WTC11 (cell line): ENCODE measurements around the gene MTARC1. TPM values are rescaled to one million over a fixed set of nuclear protein-coding genes. Genes with fewer than 3 reads are reported as not detected.

Experiments used
- ATAC-seq: fragments of 200-7000 bp; cut with Tn5 transposase; 2 replicates; pipeline ENCODE4 v1.10.0; 2021; ENCODE audit warnings: mild to moderate bottlenecking, moderate library complexity
- CTCF ChIA-PET: fragments of 300-600 bp; sonication (Branson Sonifier 250); formaldehyde crosslinking; loops from one replicate; lab custom pipeline; 2021; ENCODE audit warnings: antibody characterized with exemption; lab: Charles Lee
- POLR2A ChIA-PET: fragments of 350-600 bp; sonication (Branson Sonifier 250); formaldehyde crosslinking; loops from one replicate; lab custom pipeline; 2021; ENCODE audit warnings: antibody characterized with exemption; lab: Charles Lee
- DNase-seq: peaks from one replicate; pipeline ENCODE4 v3.0.0; 2021; ENCODE audit warnings: low spot score
- H3K27ac Mint-ChIP-seq: 2 replicates; pipeline ENCODE4 v1.8.0; 2021; ENCODE audit warnings: mixed read lengths
- H3K27me3 Mint-ChIP-seq: 2 replicates; pipeline ENCODE4 v1.8.0; 2021; ENCODE audit warnings: low read depth, mild to moderate bottlenecking, moderate library complexity, mixed read lengths
- H3K36me3 Mint-ChIP-seq: 2 replicates; pipeline ENCODE4 v1.8.0; 2021; ENCODE audit warnings: mixed read lengths
- H3K4me1 Mint-ChIP-seq: 2 replicates; pipeline ENCODE4 v1.8.0; 2022; ENCODE audit warnings: mixed read lengths
- H3K4me3 Mint-ChIP-seq: 2 replicates; pipeline ENCODE4 v1.8.0; 2021; ENCODE audit warnings: mild to moderate bottlenecking, moderate library complexity, mixed read lengths
- H3K9me3 Mint-ChIP-seq: 2 replicates; pipeline ENCODE4 v1.8.0; 2021; ENCODE audit warnings: mixed read lengths
- CREB1 ChIP-seq: sonication (generic); formaldehyde crosslinking; IDR thresholded peaks from 2 replicates; pipeline ENCODE4 v1.8.0; 2023; ENCODE audit warnings: mild to moderate bottlenecking, missing genetic modification reagents
- EMX1 ChIP-seq: fragments of 250-450 bp; sonication (Bioruptor Pico); IDR thresholded peaks from 2 replicates; pipeline ENCODE4 v1.8.0; 2021; ENCODE audit warnings: mild to moderate bottlenecking
- FOXJ3 ChIP-seq: sonication (generic); formaldehyde crosslinking; IDR thresholded peaks from 2 replicates; pipeline ENCODE4 v1.9.0; 2021; ENCODE audit warnings: missing genetic modification reagents, mild to moderate bottlenecking, borderline replicate concordance
- GABPB1 ChIP-seq: sonication (generic); formaldehyde crosslinking; IDR thresholded peaks from 2 replicates; pipeline ENCODE4 v1.8.1; 2023; ENCODE audit warnings: mild to moderate bottlenecking, missing genetic modification reagents
- GTF2I ChIP-seq: fragments of 250-450 bp; sonication (Bioruptor Pico); conservative IDR thresholded peaks from 2 replicates; pipeline ENCODE4 v1.4.0; 2021; ENCODE audit warnings: mild to moderate bottlenecking
- NFATC4 ChIP-seq: fragments of 250-450 bp; sonication (Bioruptor Pico); IDR thresholded peaks from 2 replicates; pipeline ENCODE4 v1.9.0; 2021; ENCODE audit warnings: mild to moderate bottlenecking
- NFE2L1 ChIP-seq: sonication (generic); formaldehyde crosslinking; IDR thresholded peaks from 2 replicates; pipeline ENCODE4 v1.8.1; 2023; ENCODE audit warnings: missing genetic modification reagents
- NR2C2 ChIP-seq: sonication (generic); formaldehyde crosslinking; IDR thresholded peaks from 2 replicates; pipeline ENCODE4 v1.8.0; 2022; ENCODE audit warnings: mild to moderate bottlenecking, missing genetic modification reagents
- SMAD4 ChIP-seq: sonication (generic); formaldehyde crosslinking; IDR thresholded peaks from 2 replicates; pipeline ENCODE4 v1.8.0; 2022; ENCODE audit warnings: mild to moderate bottlenecking, missing genetic modification reagents
- ZNF138 ChIP-seq: sonication (generic); formaldehyde crosslinking; conservative IDR thresholded peaks from 2 replicates; pipeline ENCODE4 v1.8.1; 2022; ENCODE audit warnings: mild to moderate bottlenecking, moderate library complexity, missing genetic modification reagents
- ZNF232 ChIP-seq: sonication (generic); formaldehyde crosslinking; IDR thresholded peaks from 2 replicates; pipeline ENCODE4 v1.8.0; 2022; ENCODE audit warnings: mild to moderate bottlenecking, missing genetic modification reagents
- ZNF317 ChIP-seq: sonication (generic); formaldehyde crosslinking; IDR thresholded peaks from 2 replicates; pipeline ENCODE4 v1.8.1; 2023; ENCODE audit warnings: low read depth, mild to moderate bottlenecking, moderate library complexity, missing genetic modification reagents, borderline replicate concordance
- total RNA-seq: library from RNA; stranded (reverse); gene quantifications from 3 replicates; pipeline ENCODE4 v1.2.3, GENCODE V29; 2021
- TF ChIP-seq, protein P1 (sequence below): sonication (generic); formaldehyde crosslinking; IDR thresholded peaks from 2 replicates; pipeline ENCODE4 v1.8.1; 2022; ENCODE audit warnings: mild to moderate bottlenecking, moderate library complexity, missing genetic modification reagents
- TF ChIP-seq, protein P2 (sequence below): sonication (generic); formaldehyde crosslinking; IDR thresholded peaks from 2 replicates; pipeline ENCODE4 v1.8.0; 2022; ENCODE audit warnings: mild to moderate bottlenecking, missing genetic modification reagents
- TF ChIP-seq, protein P3 (sequence below): sonication (generic); formaldehyde crosslinking; conservative IDR thresholded peaks from 2 replicates; pipeline ENCODE4 v1.8.1; 2022; ENCODE audit warnings: mild to moderate bottlenecking, missing genetic modification reagents
- TF ChIP-seq, protein P4 (sequence below): sonication (generic); formaldehyde crosslinking; IDR thresholded peaks from 2 replicates; pipeline ENCODE4 v1.8.1; 2023; ENCODE audit warnings: mild to moderate bottlenecking, missing genetic modification reagents, borderline replicate concordance
- TF ChIP-seq, protein P5 (sequence below): sonication (generic); formaldehyde crosslinking; IDR thresholded peaks from 2 replicates; pipeline ENCODE4 v1.8.1; 2022; ENCODE audit warnings: mild to moderate bottlenecking, missing genetic modification reagents, moderate library complexity, borderline replicate concordance
- TF ChIP-seq, protein P6 (sequence below): fragments of 200-600 bp; IDR thresholded peaks from 2 replicates; pipeline ENCODE4 v1.8.0; 2022; ENCODE audit warnings: antibody characterized with exemption
- TF ChIP-seq, protein P7 (sequence below): sonication (generic); formaldehyde crosslinking; IDR thresholded peaks from 2 replicates; pipeline ENCODE4 v1.8.0; 2022; ENCODE audit warnings: mild to moderate bottlenecking, missing genetic modification reagents
- TF ChIP-seq, protein P8 (sequence below): sonication (generic); formaldehyde crosslinking; IDR thresholded peaks from 2 replicates; pipeline ENCODE4 v1.8.1; 2023; ENCODE audit warnings: mild to moderate bottlenecking, missing genetic modification reagents, moderate library complexity

The MTARC1 gene
- total RNA-seq, 1 experiment from 2014 or later: 25.8 TPM

DNA sequence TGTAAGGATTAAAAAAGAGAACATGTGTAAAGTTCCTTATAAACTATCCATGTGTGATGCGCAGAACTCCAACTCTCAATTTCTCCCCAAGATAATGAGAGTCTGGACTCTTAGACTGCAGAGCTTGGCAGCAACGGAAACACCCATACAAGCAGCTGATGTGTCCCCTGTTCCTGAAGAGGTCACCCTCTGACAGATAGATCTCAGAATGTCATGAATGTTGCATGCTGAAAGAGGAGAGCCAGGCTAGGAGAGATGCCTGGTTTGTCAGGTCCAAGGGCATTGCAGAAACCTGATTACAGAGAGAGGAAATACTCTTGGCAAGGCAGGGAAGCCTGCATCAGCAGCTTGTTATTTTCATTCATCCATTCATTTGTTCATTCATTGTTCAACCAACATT lies 24.2 kb downstream of the MTARC1 start:
- Mint-ChIP-seq H3K36me3 (peaks cover 34% of the 10 kb centered on the region), H3K4me1 (peaks cover 20% of the 10 kb centered on the region), H3K9me3 (no peaks in the 10 kb centered on the region), H3K4me3 (no peak overlapping the region), H3K27ac (no peak overlapping the region), H3K27me3 (no peaks in the 10 kb centered on the region; the same call in 1 of the 2 replicates)
- ATAC-seq (no peak), DNase-seq (no peak)
- POLR2A ChIA-PET: interaction anchor here (0.7 kb wide), 1 partner anchor 24 kb away, joined by 4 read pairs; the partner anchor contains the start of gene MTARC1
- CTCF ChIA-PET: interaction anchor here (0.5 to 2.4 kb wide), 13 partner anchors 10 to 724 kb away, joined by 3 to 18 read pairs (median 4); partner anchors contain the start of gene MTARC1
- TF ChIP-seq GTF2I (CRISPR knock-in tag) (no peak), GABPB1 (no peak), FOXJ3 (CRISPR knock-in tag) (no peak), NFATC4 (CRISPR knock-in tag) (no peak), CREB1 (CRISPR knock-in tag) (no peak), NFE2L1 (CRISPR knock-in tag) (no peak), NR2C2 (CRISPR knock-in tag) (no peak), EMX1 (CRISPR knock-in tag) (no peak), ZNF138 (no peak), ZNF232 (CRISPR knock-in tag) (no peak), SMAD4 (CRISPR knock-in tag) (no peak), ZNF317 (CRISPR knock-in tag) (no peak)
- TF ChIP-seq, protein P1, sequence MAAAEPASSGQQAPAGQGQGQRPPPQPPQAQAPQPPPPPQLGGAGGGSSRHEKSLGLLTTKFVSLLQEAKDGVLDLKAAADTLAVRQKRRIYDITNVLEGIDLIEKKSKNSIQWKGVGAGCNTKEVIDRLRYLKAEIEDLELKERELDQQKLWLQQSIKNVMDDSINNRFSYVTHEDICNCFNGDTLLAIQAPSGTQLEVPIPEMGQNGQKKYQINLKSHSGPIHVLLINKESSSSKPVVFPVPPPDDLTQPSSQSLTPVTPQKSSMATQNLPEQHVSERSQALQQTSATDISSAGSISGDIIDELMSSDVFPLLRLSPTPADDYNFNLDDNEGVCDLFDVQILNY: no peak
- TF ChIP-seq, protein P2, sequence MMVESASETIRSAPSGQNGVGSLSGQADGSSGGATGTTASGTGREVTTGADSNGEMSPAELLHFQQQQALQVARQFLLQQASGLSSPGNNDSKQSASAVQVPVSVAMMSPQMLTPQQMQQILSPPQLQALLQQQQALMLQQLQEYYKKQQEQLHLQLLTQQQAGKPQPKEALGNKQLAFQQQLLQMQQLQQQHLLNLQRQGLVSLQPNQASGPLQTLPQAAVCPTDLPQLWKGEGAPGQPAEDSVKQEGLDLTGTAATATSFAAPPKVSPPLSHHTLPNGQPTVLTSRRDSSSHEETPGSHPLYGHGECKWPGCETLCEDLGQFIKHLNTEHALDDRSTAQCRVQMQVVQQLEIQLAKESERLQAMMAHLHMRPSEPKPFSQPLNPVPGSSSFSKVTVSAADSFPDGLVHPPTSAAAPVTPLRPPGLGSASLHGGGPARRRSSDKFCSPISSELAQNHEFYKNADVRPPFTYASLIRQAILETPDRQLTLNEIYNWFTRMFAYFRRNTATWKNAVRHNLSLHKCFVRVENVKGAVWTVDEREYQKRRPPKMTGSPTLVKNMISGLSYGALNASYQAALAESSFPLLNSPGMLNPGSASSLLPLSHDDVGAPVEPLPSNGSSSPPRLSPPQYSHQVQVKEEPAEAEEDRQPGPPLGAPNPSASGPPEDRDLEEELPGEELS (CRISPR knock-in tag): no peak
- TF ChIP-seq, protein P3, sequence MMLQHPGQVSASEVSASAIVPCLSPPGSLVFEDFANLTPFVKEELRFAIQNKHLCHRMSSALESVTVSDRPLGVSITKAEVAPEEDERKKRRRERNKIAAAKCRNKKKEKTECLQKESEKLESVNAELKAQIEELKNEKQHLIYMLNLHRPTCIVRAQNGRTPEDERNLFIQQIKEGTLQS: no peak
- TF ChIP-seq, protein P4, sequence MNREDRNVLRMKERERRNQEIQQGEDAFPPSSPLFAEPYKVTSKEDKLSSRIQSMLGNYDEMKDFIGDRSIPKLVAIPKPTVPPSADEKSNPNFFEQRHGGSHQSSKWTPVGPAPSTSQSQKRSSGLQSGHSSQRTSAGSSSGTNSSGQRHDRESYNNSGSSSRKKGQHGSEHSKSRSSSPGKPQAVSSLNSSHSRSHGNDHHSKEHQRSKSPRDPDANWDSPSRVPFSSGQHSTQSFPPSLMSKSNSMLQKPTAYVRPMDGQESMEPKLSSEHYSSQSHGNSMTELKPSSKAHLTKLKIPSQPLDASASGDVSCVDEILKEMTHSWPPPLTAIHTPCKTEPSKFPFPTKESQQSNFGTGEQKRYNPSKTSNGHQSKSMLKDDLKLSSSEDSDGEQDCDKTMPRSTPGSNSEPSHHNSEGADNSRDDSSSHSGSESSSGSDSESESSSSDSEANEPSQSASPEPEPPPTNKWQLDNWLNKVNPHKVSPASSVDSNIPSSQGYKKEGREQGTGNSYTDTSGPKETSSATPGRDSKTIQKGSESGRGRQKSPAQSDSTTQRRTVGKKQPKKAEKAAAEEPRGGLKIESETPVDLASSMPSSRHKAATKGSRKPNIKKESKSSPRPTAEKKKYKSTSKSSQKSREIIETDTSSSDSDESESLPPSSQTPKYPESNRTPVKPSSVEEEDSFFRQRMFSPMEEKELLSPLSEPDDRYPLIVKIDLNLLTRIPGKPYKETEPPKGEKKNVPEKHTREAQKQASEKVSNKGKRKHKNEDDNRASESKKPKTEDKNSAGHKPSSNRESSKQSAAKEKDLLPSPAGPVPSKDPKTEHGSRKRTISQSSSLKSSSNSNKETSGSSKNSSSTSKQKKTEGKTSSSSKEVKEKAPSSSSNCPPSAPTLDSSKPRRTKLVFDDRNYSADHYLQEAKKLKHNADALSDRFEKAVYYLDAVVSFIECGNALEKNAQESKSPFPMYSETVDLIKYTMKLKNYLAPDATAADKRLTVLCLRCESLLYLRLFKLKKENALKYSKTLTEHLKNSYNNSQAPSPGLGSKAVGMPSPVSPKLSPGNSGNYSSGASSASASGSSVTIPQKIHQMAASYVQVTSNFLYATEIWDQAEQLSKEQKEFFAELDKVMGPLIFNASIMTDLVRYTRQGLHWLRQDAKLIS (CRISPR knock-in tag): no peak
- TF ChIP-seq, protein P5, sequence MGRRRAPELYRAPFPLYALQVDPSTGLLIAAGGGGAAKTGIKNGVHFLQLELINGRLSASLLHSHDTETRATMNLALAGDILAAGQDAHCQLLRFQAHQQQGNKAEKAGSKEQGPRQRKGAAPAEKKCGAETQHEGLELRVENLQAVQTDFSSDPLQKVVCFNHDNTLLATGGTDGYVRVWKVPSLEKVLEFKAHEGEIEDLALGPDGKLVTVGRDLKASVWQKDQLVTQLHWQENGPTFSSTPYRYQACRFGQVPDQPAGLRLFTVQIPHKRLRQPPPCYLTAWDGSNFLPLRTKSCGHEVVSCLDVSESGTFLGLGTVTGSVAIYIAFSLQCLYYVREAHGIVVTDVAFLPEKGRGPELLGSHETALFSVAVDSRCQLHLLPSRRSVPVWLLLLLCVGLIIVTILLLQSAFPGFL: no peak
- TF ChIP-seq, protein P6, sequence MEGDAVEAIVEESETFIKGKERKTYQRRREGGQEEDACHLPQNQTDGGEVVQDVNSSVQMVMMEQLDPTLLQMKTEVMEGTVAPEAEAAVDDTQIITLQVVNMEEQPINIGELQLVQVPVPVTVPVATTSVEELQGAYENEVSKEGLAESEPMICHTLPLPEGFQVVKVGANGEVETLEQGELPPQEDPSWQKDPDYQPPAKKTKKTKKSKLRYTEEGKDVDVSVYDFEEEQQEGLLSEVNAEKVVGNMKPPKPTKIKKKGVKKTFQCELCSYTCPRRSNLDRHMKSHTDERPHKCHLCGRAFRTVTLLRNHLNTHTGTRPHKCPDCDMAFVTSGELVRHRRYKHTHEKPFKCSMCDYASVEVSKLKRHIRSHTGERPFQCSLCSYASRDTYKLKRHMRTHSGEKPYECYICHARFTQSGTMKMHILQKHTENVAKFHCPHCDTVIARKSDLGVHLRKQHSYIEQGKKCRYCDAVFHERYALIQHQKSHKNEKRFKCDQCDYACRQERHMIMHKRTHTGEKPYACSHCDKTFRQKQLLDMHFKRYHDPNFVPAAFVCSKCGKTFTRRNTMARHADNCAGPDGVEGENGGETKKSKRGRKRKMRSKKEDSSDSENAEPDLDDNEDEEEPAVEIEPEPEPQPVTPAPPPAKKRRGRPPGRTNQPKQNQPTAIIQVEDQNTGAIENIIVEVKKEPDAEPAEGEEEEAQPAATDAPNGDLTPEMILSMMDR: no peak
- TF ChIP-seq, protein P7, sequence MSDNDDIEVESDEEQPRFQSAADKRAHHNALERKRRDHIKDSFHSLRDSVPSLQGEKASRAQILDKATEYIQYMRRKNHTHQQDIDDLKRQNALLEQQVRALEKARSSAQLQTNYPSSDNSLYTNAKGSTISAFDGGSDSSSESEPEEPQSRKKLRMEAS: no peak
- TF ChIP-seq, protein P8, sequence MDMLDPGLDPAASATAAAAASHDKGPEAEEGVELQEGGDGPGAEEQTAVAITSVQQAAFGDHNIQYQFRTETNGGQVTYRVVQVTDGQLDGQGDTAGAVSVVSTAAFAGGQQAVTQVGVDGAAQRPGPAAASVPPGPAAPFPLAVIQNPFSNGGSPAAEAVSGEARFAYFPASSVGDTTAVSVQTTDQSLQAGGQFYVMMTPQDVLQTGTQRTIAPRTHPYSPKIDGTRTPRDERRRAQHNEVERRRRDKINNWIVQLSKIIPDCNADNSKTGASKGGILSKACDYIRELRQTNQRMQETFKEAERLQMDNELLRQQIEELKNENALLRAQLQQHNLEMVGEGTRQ (CRISPR knock-in tag): no peak
